H1 (cell line): ENCODE data around the gene HINT3. TPM values are rescaled to one million over a fixed set of nuclear protein-coding genes. Genes with fewer than 3 reads are reported as not detected.

ENCODE experiments used
- BCL11A ChIP-seq, 2 experiments: IDR thresholded peaks; one replicate each; pipeline ENCODE4 v1.6.1; 2011; ENCODE audit warnings: low read depth in 2 of 2, low read length in 2 of 2, mild to moderate bottlenecking in 2 of 2
- CEBPB ChIP-seq: IDR thresholded peaks from 2 replicates; pipeline ENCODE4 v1.6.1; 2012; ENCODE audit warnings: low read depth, low read length
- CREB1 ChIP-seq: IDR thresholded peaks from 2 replicates; pipeline ENCODE4 v1.6.1; 2012; ENCODE audit warnings: inconsistent platforms
- HDAC6 ChIP-seq: IDR thresholded peaks from one replicate; pipeline ENCODE4 v1.7.1; 2012; ENCODE audit warnings: low read depth, mild to moderate bottlenecking, inconsistent platforms, low read length, moderate library complexity
- JUN ChIP-seq: IDR thresholded peaks from 2 replicates; pipeline ENCODE4 v1.6.1; 2011; ENCODE audit warnings: low read depth, mild to moderate bottlenecking, improper control_type of control experiment, low read length
- KDM5A ChIP-seq: fragments of 200-600 bp; IDR thresholded peaks from 2 replicates; pipeline ENCODE4 v1.7.1; 2012; ENCODE audit warnings: mild to moderate bottlenecking, low read length, inconsistent platforms, mixed read lengths
- PHF8 ChIP-seq: fragments of 200-600 bp; sonication (generic); conservative IDR thresholded peaks from 2 replicates; pipeline ENCODE4 v1.7.1; 2012; ENCODE audit warnings: low read depth, mild to moderate bottlenecking, inconsistent platforms, low read length, moderate library complexity
- POU5F1 ChIP-seq: IDR thresholded peaks from 2 replicates; pipeline ENCODE4 v1.6.1; 2011; ENCODE audit warnings: low read depth, mild to moderate bottlenecking, low read length, moderate library complexity
- YY1 ChIP-seq: IDR thresholded peaks from 2 replicates; pipeline ENCODE4 v1.6.1; 2011; ENCODE audit warnings: low read depth, mild to moderate bottlenecking, low read length
- ZNF274 ChIP-seq: IDR thresholded peaks from 2 replicates; pipeline ENCODE4 v1.7.0; 2012; ENCODE audit warnings: low read length, borderline replicate concordance; ENCODE audit errors: extremely low read depth
- polyA plus RNA-seq, 7 experiments: library from polyadenylated mRNA; depleted of rRNA in 3 of 7; stranded (reverse) in 5 of 7; unstranded in 2 of 7; fragments of >200 nt in 5 of 7; fragments of 200-250 nt in 2 of 7; gene quantifications; 1 replicate in 5 of 7; 2 replicates in 1 of 7; 4 replicates in 1 of 7; pipeline versions ENCODE4 v1.2.1 to v1.2.3, GENCODE V29; 2011 to 2013; ENCODE audit warnings: missing spikeins in 2 of 7, mixed read lengths in 2 of 7
- total RNA-seq: library from RNA; stranded (reverse); fragmentation: NEBNext Ultra II Directional; extraction: Animal tissue kit (Norgen Biotek cat#: 25700); gene quantifications from 2 replicates; pipeline ENCODE4 v1.2.1, GENCODE V29; 2021
- TF ChIP-seq, protein P1 (sequence below): fragments of 300-600 bp; sonication (generic); IDR thresholded peaks from 2 replicates; pipeline ENCODE4 v1.7.1; 2012; ENCODE audit warnings: low read length, moderate library complexity, mild to moderate bottlenecking, inconsistent platforms; ENCODE audit not compliant: insufficient replicate concordance
- TF ChIP-seq, protein P2 (sequence below): IDR thresholded peaks from 2 replicates; pipeline ENCODE4 v1.6.1; 2012; ENCODE audit warnings: inconsistent platforms

The HINT3 gene
- total and polyA plus RNA-seq, 2 of the 8 experiments (the other 6 are each of a cell fraction or from before 2014, with no cell fraction given): 1.2 to 7.8 TPM

DNA sequence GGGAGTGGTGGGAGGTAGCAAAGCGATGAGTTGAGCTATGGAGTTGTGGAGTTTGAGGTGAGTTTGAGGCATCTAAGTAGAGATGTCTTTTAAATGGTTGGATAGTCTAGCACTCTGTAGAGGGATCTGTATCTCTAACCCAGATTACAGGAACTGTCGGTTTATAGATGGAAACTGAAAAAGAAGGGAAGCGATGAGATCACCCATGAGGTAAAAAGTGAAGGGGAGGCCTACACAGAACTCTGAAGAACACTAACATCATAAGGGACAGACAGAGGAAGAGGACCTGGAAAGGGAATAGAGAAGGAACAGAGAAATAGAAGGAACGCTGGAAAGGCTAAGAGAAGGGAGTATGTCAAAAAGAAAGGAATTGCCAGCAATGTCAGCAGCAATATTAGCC lies 2.5 kb downstream of the HINT3 start (continued):
- TF ChIP-seq, protein P1, sequence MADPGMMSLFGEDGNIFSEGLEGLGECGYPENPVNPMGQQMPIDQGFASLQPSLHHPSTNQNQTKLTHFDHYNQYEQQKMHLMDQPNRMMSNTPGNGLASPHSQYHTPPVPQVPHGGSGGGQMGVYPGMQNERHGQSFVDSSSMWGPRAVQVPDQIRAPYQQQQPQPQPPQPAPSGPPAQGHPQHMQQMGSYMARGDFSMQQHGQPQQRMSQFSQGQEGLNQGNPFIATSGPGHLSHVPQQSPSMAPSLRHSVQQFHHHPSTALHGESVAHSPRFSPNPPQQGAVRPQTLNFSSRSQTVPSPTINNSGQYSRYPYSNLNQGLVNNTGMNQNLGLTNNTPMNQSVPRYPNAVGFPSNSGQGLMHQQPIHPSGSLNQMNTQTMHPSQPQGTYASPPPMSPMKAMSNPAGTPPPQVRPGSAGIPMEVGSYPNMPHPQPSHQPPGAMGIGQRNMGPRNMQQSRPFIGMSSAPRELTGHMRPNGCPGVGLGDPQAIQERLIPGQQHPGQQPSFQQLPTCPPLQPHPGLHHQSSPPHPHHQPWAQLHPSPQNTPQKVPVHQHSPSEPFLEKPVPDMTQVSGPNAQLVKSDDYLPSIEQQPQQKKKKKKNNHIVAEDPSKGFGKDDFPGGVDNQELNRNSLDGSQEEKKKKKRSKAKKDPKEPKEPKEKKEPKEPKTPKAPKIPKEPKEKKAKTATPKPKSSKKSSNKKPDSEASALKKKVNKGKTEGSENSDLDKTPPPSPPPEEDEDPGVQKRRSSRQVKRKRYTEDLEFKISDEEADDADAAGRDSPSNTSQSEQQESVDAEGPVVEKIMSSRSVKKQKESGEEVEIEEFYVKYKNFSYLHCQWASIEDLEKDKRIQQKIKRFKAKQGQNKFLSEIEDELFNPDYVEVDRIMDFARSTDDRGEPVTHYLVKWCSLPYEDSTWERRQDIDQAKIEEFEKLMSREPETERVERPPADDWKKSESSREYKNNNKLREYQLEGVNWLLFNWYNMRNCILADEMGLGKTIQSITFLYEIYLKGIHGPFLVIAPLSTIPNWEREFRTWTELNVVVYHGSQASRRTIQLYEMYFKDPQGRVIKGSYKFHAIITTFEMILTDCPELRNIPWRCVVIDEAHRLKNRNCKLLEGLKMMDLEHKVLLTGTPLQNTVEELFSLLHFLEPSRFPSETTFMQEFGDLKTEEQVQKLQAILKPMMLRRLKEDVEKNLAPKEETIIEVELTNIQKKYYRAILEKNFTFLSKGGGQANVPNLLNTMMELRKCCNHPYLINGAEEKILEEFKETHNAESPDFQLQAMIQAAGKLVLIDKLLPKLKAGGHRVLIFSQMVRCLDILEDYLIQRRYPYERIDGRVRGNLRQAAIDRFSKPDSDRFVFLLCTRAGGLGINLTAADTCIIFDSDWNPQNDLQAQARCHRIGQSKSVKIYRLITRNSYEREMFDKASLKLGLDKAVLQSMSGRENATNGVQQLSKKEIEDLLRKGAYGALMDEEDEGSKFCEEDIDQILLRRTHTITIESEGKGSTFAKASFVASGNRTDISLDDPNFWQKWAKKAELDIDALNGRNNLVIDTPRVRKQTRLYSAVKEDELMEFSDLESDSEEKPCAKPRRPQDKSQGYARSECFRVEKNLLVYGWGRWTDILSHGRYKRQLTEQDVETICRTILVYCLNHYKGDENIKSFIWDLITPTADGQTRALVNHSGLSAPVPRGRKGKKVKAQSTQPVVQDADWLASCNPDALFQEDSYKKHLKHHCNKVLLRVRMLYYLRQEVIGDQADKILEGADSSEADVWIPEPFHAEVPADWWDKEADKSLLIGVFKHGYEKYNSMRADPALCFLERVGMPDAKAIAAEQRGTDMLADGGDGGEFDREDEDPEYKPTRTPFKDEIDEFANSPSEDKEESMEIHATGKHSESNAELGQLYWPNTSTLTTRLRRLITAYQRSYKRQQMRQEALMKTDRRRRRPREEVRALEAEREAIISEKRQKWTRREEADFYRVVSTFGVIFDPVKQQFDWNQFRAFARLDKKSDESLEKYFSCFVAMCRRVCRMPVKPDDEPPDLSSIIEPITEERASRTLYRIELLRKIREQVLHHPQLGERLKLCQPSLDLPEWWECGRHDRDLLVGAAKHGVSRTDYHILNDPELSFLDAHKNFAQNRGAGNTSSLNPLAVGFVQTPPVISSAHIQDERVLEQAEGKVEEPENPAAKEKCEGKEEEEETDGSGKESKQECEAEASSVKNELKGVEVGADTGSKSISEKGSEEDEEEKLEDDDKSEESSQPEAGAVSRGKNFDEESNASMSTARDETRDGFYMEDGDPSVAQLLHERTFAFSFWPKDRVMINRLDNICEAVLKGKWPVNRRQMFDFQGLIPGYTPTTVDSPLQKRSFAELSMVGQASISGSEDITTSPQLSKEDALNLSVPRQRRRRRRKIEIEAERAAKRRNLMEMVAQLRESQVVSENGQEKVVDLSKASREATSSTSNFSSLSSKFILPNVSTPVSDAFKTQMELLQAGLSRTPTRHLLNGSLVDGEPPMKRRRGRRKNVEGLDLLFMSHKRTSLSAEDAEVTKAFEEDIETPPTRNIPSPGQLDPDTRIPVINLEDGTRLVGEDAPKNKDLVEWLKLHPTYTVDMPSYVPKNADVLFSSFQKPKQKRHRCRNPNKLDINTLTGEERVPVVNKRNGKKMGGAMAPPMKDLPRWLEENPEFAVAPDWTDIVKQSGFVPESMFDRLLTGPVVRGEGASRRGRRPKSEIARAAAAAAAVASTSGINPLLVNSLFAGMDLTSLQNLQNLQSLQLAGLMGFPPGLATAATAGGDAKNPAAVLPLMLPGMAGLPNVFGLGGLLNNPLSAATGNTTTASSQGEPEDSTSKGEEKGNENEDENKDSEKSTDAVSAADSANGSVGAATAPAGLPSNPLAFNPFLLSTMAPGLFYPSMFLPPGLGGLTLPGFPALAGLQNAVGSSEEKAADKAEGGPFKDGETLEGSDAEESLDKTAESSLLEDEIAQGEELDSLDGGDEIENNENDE: no peak
- TF ChIP-seq POU5F1 (no peak), KDM5A (no peak), JUN (no peak), HDAC6 (no peak), BCL11A (IDR thresholded peaks at IDR 0.05; ENCODE audit: low read depth in 2 of 2, low read length in 2 of 2) (no peak), CREB1 (no peak), CEBPB (no peak), YY1 (no peak), PHF8 (no peak), ZNF274 (no peak)
- TF ChIP-seq, protein P2, sequence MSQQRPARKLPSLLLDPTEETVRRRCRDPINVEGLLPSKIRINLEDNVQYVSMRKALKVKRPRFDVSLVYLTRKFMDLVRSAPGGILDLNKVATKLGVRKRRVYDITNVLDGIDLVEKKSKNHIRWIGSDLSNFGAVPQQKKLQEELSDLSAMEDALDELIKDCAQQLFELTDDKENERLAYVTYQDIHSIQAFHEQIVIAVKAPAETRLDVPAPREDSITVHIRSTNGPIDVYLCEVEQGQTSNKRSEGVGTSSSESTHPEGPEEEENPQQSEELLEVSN: no peak
